HG02943 (cell line): Measurements from ENCODE around the gene CXCL16.
"Not testable (repeated sequence)": the region's sequence is repeated elsewhere in the genome, so short reads cannot be mapped to it uniquely, and the experiment has no call there.

ENCODE experiments used
- ATAC-seq: cut with Tn5 transposase; IDR thresholded peaks from one replicate; pipeline ENCODE4 v1.9.1; 2021; ENCODE audit warnings: mild to moderate bottlenecking, low read depth, moderate library complexity; ENCODE audit not compliant: unreplicated experiment

CXCL16 gene

GRCh38 chr17:4722678-4723240 lies 17.0 kb downstream of the CXCL16 start:
- ATAC-seq, result no peak

- ATAC-seq, result no peak
These were observed 18.3 kb downstream of the CXCL16 start for GRCh38 chr17:4721203-4722135.

- no peak for ATAC-seq
These were observed 18.9 kb downstream of the CXCL16 start for GRCh38 chr17:4720787-4721186.

- no peak for ATAC-seq
These were observed 20.0 kb downstream of the CXCL16 start for GRCh38 chr17:4719684-4720221.

GRCh38 chr17:4719146-4719545 lies 20.6 kb downstream of the CXCL16 start:
- ATAC-seq, result no peak

- no peak for ATAC-seq
These were observed 21.5 kb downstream of the CXCL16 start for GRCh38 chr17:4718276-4718675.

GRCh38 chr17:4717791-4718190 lies 21.9 kb downstream of the CXCL16 start:
- no peak for ATAC-seq

- no peak for ATAC-seq
These were observed 23.6 kb downstream of the CXCL16 start for GRCh38 chr17:4716081-4716480.

- no peak for ATAC-seq
These were observed 24.5 kb downstream of the CXCL16 start for GRCh38 chr17:4715063-4715744.

- ATAC-seq, result not testable (repeated sequence)
These were observed 25.2 kb downstream of the CXCL16 start for GRCh38 chr17:4714340-4715062.

- no peak for ATAC-seq
These were observed 27.2 kb downstream of the CXCL16 start for GRCh38 chr17:4712526-4712925.

GRCh38 chr17:4711661-4712181 lies 28.0 kb downstream of the CXCL16 start:
- ATAC-seq, result no peak

- no peak for ATAC-seq
These were observed 28.8 kb downstream of the CXCL16 start for GRCh38 chr17:4710693-4711634.

- ATAC-seq, result peak; percentile 66
These were observed 29.7 kb downstream of the CXCL16 start, which contains the start of gene ARRB2 for GRCh38 chr17:4709794-4710692. Gene ARRB2, plus strand, starts transcription at chr17:4710632. Its CDS starts 90 bp downstream, at chr17:4710722.

GRCh38 chr17:4708436-4708835 lies 31.3 kb downstream of the CXCL16 start:
- no peak for ATAC-seq

GRCh38 chr17:4706121-4706520 lies 33.6 kb downstream of the CXCL16 start:
- ATAC-seq, result no peak

GRCh38 chr17:4704991-4705390 lies 34.7 kb downstream of the CXCL16 start:
- no peak for ATAC-seq

GRCh38 chr17:4704574-4704907 lies 35.2 kb downstream of the CXCL16 start:
- ATAC-seq, result not testable (repeated sequence)
